Middle frontal gyrus (tissue), 1 donor: ENCODE results near the gene CNTRL.
"Not testable (repeated sequence)": the region's sequence is repeated elsewhere in the genome, so short reads cannot be mapped to it uniquely, and the experiment has no call there.

Source experiments
- DNase-seq: peaks from one replicate; pipeline ENCODE4 v3.0.0-alpha.2; 2015; ENCODE audit warnings: low spot score; ENCODE audit errors: extremely low spot score

CNTRL gene

DNA sequence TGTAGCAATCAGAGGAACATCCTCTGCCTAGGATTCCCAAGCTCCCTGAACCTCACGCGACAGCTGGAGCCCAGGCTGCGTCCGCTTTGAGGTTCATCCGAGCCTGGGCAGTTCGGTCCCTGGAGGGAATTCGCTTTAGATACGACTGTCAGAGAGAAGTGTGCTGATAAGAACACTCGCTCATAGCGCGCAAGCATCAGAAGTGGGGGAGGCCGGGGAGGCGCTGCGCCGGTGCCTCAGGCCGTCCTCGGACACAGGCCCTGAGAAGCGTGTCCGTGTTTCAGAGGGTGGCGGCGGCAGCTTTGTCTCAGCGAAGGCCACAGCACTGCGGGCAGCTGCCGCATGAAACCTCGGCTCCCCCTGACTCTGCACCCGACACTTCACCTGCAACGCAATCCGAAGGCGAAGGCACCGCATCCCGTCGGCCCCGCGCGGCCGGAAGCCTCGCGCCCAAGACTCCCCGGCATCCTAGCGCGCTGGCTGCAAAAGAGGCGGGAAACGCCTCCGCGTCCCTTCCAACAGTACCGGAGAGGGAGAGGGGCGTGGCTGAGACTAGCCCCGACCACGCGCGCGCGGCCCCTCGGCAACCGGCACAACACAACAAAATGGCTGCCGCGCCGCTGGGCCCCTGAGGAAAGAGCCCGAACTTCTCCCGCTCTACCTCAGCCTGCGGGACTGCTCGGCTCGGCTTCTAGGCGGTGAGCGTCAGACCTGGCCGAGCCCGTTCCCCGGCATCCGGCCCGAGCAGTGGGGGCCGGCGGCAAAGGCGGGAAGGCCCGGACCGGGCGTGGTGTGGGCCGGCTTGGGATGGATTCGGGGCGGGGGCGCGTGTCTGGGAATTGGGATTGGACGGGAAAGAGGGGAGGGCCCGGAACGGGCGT is at the start of gene CNTRL:
Gene CNTRL (plus strand): TSS at position 586 of the 881 bp plus-strand sequence. CDS start 13,372 bp downstream, outside the sequence.
- peak; percentile 81 for DNase-seq

DNA sequence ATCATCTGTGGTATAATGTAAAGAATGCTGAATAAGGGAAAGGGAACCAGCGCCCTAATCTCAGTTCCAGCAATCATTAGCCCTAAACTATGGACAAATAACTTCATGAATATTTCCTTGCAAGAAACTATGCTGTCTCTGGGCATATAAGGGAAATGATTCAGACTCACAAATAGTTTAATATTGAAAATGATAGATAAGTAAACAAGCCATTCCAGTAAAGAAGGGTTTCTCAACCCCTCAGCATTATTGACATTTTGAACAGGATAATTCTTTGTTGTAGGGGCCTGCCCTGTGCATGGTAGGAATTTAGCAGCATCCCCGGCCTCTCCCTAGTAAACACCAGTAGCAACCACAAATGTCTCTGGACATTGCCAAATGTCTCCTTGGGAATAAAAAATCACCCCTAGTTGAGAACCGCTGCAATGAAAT is 48.5 kb upstream of the CNTRL start:
- no peak for DNase-seq

DNA sequence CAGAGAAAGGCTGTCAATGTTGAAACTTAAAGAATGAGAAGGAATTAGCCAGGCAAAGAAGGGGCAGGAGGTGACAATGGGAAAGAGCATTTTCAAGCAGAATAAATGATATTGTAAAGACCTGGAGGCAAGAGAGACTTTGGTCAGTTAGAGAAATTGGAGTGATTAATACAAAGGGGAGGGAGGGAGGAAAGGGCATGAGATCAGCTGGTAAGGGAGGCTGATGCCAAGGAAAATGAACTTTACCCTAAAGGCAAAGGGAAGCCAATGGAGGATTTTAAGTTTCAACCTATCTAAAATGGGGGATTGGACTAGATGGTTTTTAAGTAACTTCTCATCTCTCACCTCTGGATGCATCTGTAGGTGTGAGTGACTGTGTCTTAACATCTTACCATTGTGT is 48.0 kb upstream of the CNTRL start:
- no peak for DNase-seq

DNA sequence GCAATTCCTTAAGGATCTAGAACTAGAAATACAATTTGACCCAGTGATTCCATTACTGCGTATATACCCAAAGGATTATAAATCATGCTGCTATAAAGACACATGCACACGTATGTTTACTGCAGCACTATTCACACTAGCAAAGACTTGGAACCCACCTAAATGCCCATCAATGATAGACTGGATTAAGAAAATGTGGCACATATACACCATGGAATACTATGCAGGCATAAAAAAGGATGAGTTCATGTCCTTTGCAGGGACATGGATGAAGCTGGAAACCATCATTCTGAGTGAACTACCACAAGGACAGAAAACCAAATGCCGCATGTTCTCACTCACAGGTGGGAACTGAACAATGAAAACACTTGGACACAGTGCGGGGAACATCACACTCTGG is 46.5 kb upstream of the CNTRL start:
- DNase-seq: not testable (repeated sequence)

- DNase-seq: no peak
Measured at GRCh38 chr9:121029469-121029868, 45.3 kb upstream of the CNTRL start.

- DNase-seq: no peak
Measured at GRCh38 chr9:121034529-121034928, 40.2 kb upstream of the CNTRL start.

- not testable (repeated sequence) for DNase-seq
Measured at GRCh38 chr9:121035717-121036116, 39.0 kb upstream of the CNTRL start.

DNA sequence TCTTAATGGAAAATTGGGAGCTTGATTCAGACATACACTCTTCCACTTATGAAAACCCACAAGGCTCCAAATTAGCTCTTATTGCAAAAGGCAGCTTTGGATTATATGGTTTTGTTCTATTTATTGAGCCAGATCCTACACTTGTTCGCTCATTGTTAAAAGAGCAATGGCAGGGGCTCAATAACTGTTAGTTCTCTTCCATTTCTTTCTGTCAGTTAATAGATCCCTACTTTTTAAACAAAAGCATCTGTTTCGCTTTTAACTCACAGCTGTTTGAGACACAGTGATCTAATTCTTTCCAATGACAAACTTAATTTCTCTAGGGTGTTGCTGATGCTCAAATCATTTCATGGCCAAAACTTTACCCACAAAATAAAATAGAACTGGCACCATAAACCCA is 36.4 kb upstream of the CNTRL start:
- no peak for DNase-seq

DNA sequence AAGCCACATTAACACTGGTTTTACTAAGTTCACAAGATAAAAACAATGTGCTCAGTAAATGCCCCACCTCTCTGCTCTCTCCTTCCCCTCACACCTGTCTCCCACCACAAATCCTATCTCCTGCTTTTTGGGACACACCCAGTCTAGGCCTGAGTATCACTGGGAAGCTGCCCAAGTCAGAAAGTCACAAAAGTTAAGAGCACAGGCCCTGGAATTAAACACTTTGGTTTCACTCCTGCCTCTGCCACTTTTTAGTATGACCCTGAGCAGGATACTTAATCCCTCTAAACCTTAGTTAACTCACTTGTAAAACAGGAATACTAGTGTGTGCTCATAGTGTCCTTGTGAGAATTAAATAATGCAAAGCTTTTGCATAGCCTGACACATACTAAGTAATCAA is 36.0 kb upstream of the CNTRL start:
- no peak for DNase-seq

- no peak for DNase-seq
Measured at GRCh38 chr9:121048175-121048574, 26.6 kb upstream of the CNTRL start.

GRCh38 chr9:121048618-121049017 is 26.1 kb upstream of the CNTRL start:
- DNase-seq: no peak

GRCh38 chr9:121050128-121050988 is 24.4 kb upstream of the CNTRL start, which contains the start of gene C5:
Gene C5 (minus strand): TSS chr9:121050275. CDS start chr9:121050246, 29 bp downstream.
- DNase-seq: no peak

DNA sequence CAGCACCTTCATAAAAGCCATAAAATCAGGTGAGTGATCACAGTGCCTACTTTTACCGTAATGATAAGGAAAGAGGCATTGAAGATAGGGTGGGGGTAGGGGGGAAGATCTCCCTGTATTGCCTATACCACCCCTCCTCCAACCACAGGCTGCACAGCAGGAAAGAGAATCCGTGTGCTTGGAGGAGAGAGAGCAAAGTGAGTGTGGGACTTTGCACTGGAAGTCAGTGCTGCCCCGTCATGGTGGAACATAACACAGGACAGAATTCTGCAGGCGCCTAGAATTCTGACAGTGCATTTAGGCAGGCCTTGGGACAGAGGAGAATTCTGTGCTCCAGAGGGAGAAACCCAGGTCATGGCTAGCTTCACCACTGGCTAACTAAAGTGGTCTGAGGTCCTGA is 21.2 kb upstream of the CNTRL start:
- no peak for DNase-seq

DNA sequence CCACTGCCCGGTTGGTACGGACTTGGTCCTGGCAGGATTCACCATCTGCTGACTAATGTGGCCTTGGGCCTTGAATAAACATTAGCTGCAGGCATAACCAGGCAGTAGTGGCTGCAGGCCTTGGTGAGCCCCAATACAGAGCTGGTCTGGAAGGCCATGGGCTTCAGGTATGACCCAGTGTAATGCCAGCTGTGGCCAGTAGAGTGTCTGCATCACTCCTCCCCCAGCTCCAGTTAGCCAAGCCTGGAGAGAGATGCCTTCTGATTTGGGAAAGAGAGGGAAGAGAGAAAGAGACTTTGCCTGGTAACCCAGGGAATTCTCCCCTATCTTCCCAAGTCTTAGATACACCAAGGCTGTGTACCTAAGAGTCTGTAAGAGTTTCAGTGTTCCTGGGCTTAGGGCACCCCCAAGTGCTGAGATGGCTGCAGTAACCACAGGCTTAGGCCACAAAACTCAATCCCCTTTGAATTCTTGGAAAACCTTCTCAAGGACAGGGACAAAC is 19.1 kb upstream of the CNTRL start:
- DNase-seq: no peak

GRCh38 chr9:121057821-121058220 is 16.9 kb upstream of the CNTRL start:
- DNase-seq: no peak

GRCh38 chr9:121059513-121059912 is 15.2 kb upstream of the CNTRL start:
- DNase-seq: no peak

- peak; percentile 50 for DNase-seq
Measured at GRCh38 chr9:121059998-121060636, 14.6 kb upstream of the CNTRL start.

DNA sequence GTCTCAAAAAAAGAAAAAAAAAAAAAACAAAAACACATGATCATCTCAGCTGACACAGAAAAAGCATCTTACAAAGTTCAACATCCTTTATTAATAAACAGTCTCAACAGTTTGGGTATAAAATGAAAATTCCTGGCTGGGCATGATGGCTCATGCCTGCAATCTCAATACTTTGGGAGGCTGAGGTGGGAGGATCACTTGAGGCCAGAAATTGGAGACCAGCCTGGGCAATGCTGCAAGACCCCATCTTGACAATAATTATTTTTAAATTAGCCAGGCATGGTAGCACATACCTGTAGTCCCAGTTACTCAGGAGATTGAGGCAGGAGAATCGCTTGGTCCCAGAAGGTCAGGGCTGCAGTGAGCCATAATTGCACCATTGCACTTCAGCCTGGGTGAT is 7.9 kb upstream of the CNTRL start:
- DNase-seq: no peak

GRCh38 chr9:121067640-121068039 is 7.1 kb upstream of the CNTRL start:
- DNase-seq: no peak

DNA sequence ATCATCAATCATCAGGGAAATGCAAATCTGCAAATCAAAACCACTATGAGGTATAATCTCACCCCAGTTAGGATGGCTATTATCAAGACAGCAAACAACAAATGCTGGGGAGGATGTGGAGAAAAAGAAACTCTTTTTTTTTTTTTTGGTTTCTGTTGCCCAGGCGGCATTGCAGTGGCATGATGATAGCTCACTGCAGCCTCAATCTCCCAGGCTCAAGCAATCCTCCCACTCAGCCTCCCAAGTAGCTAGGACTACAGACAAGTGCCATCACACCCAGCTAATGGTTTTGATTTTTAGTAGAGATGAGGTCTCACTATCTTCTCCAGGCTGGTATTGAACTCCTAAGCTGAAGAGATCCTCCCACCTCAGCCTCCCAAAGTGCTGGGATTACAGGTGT is 5.4 kb upstream of the CNTRL start:
- no peak for DNase-seq

- DNase-seq: no peak
Measured at GRCh38 chr9:121071370-121071755, 3.4 kb upstream of the CNTRL start.
